Testis (tissue), 3 donors: Measurements from ENCODE around the gene ZNF644. TPM values are rescaled to one million over a fixed set of nuclear protein-coding genes. Genes with fewer than 3 reads are reported as not detected.
"Not testable (repeated sequence)": the region's sequence is repeated elsewhere in the genome, so short reads cannot be mapped to it uniquely, and the experiment has no call there.

Experiments used
- DNase-seq: peaks from one replicate; pipeline ENCODE4 v3.0.0-alpha.2; 2019
- H3K27ac ChIP-seq, 2 donors: fragments of 200-600 bp; sonication (generic); one replicate each; pipeline ENCODE4 v1.5.1; 2019
- H3K27me3 ChIP-seq: fragments of 200-600 bp; sonication (generic); one replicate; pipeline ENCODE4 v1.5.1; 2019
- H3K36me3 ChIP-seq: fragments of 200-600 bp; sonication (generic); one replicate; pipeline ENCODE4 v1.5.1; 2017; ENCODE audit warnings: low read depth; ENCODE audit errors: missing control alignments
- H3K4me1 ChIP-seq: fragments of 200-600 bp; sonication (generic); one replicate; pipeline ENCODE4 v1.5.1; 2019
- H3K4me3 ChIP-seq, 2 donors: fragments of 200-600 bp; sonication (generic); one replicate each; pipeline ENCODE4 v1.5.1; 2017 to 2019
- H3K9me3 ChIP-seq: fragments of 200-600 bp; sonication (generic); one replicate; pipeline ENCODE4 v1.5.1; 2017
- CTCF ChIP-seq, 3 experiments: fragments of 450-650 bp in 2 of 3; fragments of 200-600 bp in 1 of 3; sonication (generic) in 1 of 3; IDR thresholded peaks; one replicate each; pipeline ENCODE4 v1.5.1; 2016 to 2019; ENCODE audit warnings: antibody characterized with exemption in 3 of 3, mild to moderate bottlenecking in 2 of 3, moderate library complexity in 1 of 3
- POLR2A ChIP-seq: fragments of 450-650 bp; IDR thresholded peaks from one replicate; pipeline ENCODE4 v1.6.1; 2017; ENCODE audit warnings: antibody characterized with exemption, mild to moderate bottlenecking, moderate library complexity
- WGBS, 2 donors: methylation state at CpG; one replicate each; pipeline ENCODE4 v1.1.5; 2018; 5-methylcytosine and 5-hydroxymethylcytosine counted together
- intact Hi-C: fragments of 100-400 bp; cut with DNase I; formaldehyde crosslinking; loops from one replicate; pipeline ENCODE4 v1.15.1; 2023; ENCODE audit warnings: low total_unique reads
- polyA plus RNA-seq: library from polyadenylated mRNA; stranded (reverse); fragments of 350-450 nt; fragmentation: Illumina TruSeq; extraction: RNeasy Lipid Tissue Mini Kit (QIAGEN cat#74804); gene quantifications from one replicate; pipeline ENCODE4 v1.2.3, GENCODE V29; 2014; ENCODE audit warnings: low read depth, low replicate concordance; ENCODE audit not compliant: insufficient read depth
- total RNA-seq, 2 donors: library from RNA; depleted of rRNA; stranded (reverse); fragments of >200 nt; gene quantifications; one replicate each; pipeline ENCODE4 v1.2.3, GENCODE V29; 2016

Gene ZNF644
- total and polyA plus RNA-seq, 3 donors from 2014 or later, result 21.6 to 73.8 (median 70.5) TPM

- H3K9me3 ChIP-seq, result no peaks in the 10 kb centered on the region
- intact Hi-C loops, result no loop called here
- no peaks in the 10 kb centered on the region for H3K4me1 ChIP-seq
- 65 to 67% methylated on average over 2 of the region's 2 CpGs for WGBS, 2 donors
- no peaks in the 10 kb centered on the region for H3K27me3 ChIP-seq
- no peak overlapping the region for H3K4me3 ChIP-seq
- TF ChIP-seq CTCF (IDR thresholded peaks at IDR 0.05) (no peak), POLR2A (no peak)
- no peak overlapping the region for H3K27ac ChIP-seq
- no peak for DNase-seq
- H3K36me3 ChIP-seq, result no peaks in the 10 kb centered on the region
Measured at GRCh38 chr1:91046766-91047165, 24.9 kb upstream of the ZNF644 start.

- H3K36me3 ChIP-seq, result no peaks in the 10 kb centered on the region
- no peak for DNase-seq
- no peaks in the 10 kb centered on the region for H3K27me3 ChIP-seq
- H3K4me3 ChIP-seq, result no peak overlapping the region
- intact Hi-C loops, result no loop called here
- TF ChIP-seq POLR2A, result no peak
- no peak for TF ChIP-seq CTCF (IDR thresholded peaks at IDR 0.05)
- no peak overlapping the region for H3K27ac ChIP-seq
- no peaks in the 10 kb centered on the region for H3K9me3 ChIP-seq
- no peaks in the 10 kb centered on the region for H3K4me1 ChIP-seq
- WGBS, 2 donors, result 82 to 89% methylated on average over 1 of the region's 1 CpG
Measured at GRCh38 chr1:91045284-91045683, 23.4 kb upstream of the ZNF644 start.

GRCh38 chr1:91044776-91045175, 22.9 kb upstream of the ZNF644 start:
- WGBS, 2 donors, result 71 to 78% methylated on average over 2 of the region's 2 CpGs
- H3K4me3 ChIP-seq, H3K9me3 ChIP-seq, intact Hi-C loops, H3K27me3 ChIP-seq, H3K4me1 ChIP-seq, H3K36me3 ChIP-seq, H3K27ac ChIP-seq, DNase-seq: not testable (repeated sequence)

GRCh38 chr1:91042372-91042771, 20.5 kb upstream of the ZNF644 start:
- 73 to 85% methylated on average over 2 of the region's 2 CpGs for WGBS, 2 donors
- H3K4me3 ChIP-seq, H3K27ac ChIP-seq, intact Hi-C loops, DNase-seq, H3K27me3 ChIP-seq, H3K4me1 ChIP-seq, H3K9me3 ChIP-seq, H3K36me3 ChIP-seq: not testable (repeated sequence)

GRCh38 chr1:91038582-91038981, 16.7 kb upstream of the ZNF644 start:
- WGBS, 2 donors, result 92 to 94% methylated on average over 5 of the region's 5 CpGs
- H3K4me1 ChIP-seq, result no peaks in the 10 kb centered on the region
- DNase-seq, result no peak
- no peak overlapping the region for H3K4me3 ChIP-seq
- no peaks in the 10 kb centered on the region for H3K27me3 ChIP-seq
- intact Hi-C loops, result no loop called here
- TF ChIP-seq CTCF (IDR thresholded peaks at IDR 0.05) (no peak), POLR2A (no peak)
- no peak overlapping the region for H3K27ac ChIP-seq
- H3K36me3 ChIP-seq, result no peaks in the 10 kb centered on the region
- no peaks in the 10 kb centered on the region for H3K9me3 ChIP-seq

GRCh38 chr1:91036894-91037829, 15.3 kb upstream of the ZNF644 start:
- no peak overlapping the region for H3K27ac ChIP-seq
- H3K4me1 ChIP-seq, result no peaks in the 10 kb centered on the region
- WGBS, 2 donors, result 86 to 90% methylated on average over 4 of the region's 4 CpGs
- no peak for DNase-seq
- no peaks in the 10 kb centered on the region for H3K9me3 ChIP-seq
- H3K36me3 ChIP-seq, result no peaks in the 10 kb centered on the region
- TF ChIP-seq POLR2A (no peak), CTCF (IDR thresholded peaks at IDR 0.05) (no peak)
- no peaks in the 10 kb centered on the region for H3K27me3 ChIP-seq
- intact Hi-C loops, result no loop called here
- no peak overlapping the region for H3K4me3 ChIP-seq
